HPDE6-E6E7 (cell line): ENCODE measurements around the gene MMP8.
"Not testable (repeated sequence)": the region's sequence is repeated elsewhere in the genome, so short reads cannot be mapped to it uniquely, and the experiment has no call there.

Experiments
- DNase-seq: peaks from one replicate; pipeline ENCODE4 v3.0.0; 2011; ENCODE audit warnings: missing footprints; ENCODE audit errors: extremely low spot score

The MMP8 gene, protein sequence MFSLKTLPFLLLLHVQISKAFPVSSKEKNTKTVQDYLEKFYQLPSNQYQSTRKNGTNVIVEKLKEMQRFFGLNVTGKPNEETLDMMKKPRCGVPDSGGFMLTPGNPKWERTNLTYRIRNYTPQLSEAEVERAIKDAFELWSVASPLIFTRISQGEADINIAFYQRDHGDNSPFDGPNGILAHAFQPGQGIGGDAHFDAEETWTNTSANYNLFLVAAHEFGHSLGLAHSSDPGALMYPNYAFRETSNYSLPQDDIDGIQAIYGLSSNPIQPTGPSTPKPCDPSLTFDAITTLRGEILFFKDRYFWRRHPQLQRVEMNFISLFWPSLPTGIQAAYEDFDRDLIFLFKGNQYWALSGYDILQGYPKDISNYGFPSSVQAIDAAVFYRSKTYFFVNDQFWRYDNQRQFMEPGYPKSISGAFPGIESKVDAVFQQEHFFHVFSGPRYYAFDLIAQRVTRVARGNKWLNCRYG

GRCh38 chr11:102724904-102725500, at the start of gene MMP8:
Gene MMP8, minus strand, starts transcription at chr11:102724954. Its CDS starts 99 bp downstream, at chr11:102724855.
- no peak for DNase-seq

DNA sequence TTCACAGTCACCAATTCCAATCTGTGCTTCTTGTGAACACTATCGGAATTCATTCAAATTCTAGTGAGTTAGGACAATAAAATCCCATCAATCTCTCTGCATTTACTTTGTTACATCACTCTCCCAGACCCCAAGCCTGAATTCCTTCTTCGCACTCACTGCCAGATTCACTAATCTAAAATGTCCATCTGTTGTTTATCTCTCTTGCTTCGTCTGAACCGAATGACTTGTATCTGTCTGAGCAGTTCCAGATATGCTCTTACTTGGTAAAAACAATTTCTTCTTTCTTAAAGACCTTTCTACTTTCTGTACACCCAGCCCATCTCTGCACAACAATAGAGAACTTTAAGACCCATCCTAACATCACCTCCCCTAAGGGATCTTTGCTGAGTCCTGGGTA, 48.6 kb upstream of the MMP8 start:
- no peak for DNase-seq

DNA sequence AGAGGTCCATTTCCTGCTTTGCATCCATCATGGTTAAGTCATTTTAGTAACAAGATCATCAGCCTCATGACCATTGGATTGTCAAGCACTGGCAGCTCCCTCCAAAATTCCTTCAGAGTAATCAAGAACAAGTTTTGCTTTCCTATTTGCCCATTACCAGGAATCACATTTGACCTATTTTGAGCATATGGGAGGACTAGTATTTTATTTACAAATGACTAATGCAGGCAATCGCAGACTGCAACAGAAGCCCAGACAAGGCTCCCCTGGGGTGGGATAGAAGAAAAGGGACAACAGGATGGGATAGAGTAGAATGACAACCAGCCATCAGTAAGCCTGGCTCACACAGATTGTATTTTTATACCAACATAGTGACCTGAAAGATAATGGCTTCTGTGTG, 46.6 kb upstream of the MMP8 start:
- DNase-seq: no peak

GRCh38 chr11:102770191-102770590, 45.4 kb upstream of the MMP8 start:
- DNase-seq: no peak

DNA sequence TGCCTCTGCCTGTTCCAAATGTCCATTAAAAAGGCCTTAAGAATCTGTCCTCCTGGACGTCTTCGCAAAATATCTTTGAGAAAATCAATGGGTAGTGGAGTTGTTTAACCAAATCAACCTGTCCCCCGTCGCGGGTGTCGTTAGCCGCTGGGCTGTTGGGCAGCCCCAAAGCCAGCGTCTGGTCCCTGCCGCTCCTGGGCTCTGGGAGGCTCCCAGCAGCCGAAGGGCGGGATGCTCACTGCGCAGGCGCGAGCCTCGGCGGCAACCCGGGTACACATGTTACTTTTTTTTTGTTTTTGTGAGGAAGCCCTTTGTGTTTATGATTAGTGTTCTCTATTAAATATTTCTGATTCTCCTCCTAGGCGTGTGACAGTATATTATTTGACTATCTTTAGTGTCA, 43.0 kb upstream of the MMP8 start:
- no peak for DNase-seq

GRCh38 chr11:102763440-102763839, 38.7 kb upstream of the MMP8 start:
- DNase-seq: no peak

- DNase-seq: peak; percentile 40
Measured at GRCh38 chr11:102762361-102762767, 37.6 kb upstream of the MMP8 start.

GRCh38 chr11:102761646-102762238, 37.0 kb upstream of the MMP8 start:
- no peak for DNase-seq

- DNase-seq: peak; percentile 71
Measured at GRCh38 chr11:102760344-102761035, 35.7 kb upstream of the MMP8 start.

DNA sequence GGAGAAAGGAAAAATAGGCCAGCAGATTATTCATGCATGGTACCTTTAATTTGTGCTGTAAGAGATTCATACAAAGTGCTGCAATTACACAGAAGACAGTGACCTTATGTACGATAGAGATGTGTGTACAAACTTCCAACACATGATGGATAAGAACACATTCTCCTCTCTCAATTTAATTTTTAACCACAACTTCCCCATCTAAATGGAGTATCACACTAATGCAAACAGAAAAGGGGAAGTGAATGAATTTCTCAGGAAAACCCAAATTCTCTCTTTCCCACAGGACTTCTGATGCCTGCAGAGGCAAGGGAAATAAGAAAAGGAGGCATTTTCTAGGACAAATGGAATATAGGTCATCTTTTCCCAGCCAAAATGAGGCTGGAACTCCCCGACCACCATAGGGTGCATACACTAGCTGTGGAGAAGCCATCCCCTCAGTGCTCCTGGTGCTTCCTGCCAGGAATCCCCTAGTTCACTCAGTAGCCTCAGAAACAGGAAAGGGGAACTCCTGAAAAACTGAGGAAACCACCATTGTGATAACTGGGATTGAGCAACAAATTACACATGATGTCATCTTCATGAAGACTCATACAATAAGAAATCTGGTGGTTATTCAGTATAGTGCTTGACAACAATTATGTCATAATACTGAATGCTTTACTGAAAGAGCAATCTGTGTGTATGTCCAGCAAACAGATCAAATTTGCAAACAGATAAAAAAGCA, 33.2 kb upstream of the MMP8 start:
- no peak for DNase-seq

DNA sequence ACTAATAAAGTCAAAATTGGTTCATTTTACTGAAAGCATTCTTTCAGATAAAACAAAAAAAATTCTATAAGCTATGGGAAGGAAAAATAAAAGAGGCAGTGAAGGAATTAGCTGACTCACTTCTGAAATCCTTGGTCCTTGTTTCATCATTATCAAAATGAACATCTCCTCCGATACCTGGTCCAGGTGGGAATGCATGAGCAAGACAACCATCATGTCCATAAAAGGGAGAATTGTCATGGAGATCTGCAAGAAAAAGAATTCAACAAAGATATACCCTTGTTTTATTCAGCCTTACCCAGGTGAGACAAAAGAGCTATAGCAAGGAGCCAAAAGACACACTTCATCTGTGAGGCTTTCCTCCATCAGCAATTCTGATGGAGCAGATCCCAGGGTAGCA, 28.5 kb upstream of the MMP8 start:
- no peak for DNase-seq

- no peak for DNase-seq
Measured at GRCh38 chr11:102751673-102752072, 26.9 kb upstream of the MMP8 start.

DNA sequence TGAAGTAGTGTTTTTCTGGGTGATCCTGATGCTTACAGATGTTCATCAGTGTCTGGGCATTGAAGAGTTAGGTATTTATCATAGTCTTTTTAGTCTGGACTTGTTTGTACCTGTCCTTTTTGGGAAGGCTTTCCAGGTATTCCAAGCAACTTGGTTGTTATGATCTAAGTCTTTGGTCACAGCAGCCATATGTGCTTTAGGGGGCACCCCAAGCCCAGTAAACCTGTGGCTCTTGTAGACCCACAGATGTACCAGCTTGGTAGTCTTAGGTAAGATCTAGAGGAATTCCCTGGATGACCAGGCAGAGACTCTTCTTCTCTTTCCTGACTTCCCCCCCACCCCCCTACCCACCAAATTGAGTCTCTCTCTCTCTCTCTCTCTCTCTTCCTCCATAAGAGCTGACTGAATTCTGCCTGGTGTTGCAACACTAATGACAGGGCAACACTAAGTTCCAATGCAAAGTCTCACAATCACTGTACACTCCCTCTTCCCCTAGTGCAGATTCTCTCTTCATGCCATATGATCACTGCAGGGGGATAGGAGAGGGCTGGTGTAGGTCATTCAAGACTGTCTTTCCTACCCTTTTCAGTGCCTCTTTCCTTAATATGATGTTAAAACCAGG, 24.5 kb upstream of the MMP8 start:
- DNase-seq: no peak

GRCh38 chr11:102746746-102747578, 22.2 kb upstream of the MMP8 start:
- not testable (repeated sequence) for DNase-seq

- DNase-seq: no peak
Measured at GRCh38 chr11:102734650-102735049, 9.9 kb upstream of the MMP8 start.

DNA sequence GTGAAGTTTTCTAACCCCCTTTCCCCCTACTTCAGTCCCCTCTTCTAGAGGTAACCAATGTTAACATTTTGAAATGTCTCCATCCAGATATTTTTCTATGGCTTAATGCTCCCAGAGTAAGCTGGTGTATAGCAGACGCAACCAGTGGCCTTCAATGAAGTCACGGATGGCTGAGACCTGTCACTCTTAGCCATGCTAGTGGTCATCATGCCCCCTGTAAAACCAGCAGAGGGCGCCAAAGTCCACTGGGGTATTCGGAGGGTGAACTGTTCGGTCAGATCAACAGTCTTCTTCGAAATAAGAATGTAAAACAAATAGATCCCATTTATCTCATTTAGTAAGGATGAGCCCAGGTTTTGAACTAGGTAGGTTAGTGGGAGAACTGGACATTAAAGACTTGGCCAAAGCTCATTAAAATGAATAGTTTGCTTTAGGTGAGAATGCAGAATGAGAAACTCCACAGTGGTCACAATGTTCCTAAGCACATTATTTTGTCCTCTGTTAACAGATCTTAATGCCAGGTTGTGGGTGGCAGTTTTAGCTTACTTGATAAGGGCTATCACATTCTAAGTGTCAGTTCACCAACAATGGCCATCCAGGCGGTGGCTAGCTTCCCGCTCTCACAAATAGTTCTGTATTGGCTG, 8.6 kb upstream of the MMP8 start:
- peak; percentile 72 for DNase-seq

GRCh38 chr11:102730944-102731343, 6.2 kb upstream of the MMP8 start:
- DNase-seq: not testable (repeated sequence)

DNA sequence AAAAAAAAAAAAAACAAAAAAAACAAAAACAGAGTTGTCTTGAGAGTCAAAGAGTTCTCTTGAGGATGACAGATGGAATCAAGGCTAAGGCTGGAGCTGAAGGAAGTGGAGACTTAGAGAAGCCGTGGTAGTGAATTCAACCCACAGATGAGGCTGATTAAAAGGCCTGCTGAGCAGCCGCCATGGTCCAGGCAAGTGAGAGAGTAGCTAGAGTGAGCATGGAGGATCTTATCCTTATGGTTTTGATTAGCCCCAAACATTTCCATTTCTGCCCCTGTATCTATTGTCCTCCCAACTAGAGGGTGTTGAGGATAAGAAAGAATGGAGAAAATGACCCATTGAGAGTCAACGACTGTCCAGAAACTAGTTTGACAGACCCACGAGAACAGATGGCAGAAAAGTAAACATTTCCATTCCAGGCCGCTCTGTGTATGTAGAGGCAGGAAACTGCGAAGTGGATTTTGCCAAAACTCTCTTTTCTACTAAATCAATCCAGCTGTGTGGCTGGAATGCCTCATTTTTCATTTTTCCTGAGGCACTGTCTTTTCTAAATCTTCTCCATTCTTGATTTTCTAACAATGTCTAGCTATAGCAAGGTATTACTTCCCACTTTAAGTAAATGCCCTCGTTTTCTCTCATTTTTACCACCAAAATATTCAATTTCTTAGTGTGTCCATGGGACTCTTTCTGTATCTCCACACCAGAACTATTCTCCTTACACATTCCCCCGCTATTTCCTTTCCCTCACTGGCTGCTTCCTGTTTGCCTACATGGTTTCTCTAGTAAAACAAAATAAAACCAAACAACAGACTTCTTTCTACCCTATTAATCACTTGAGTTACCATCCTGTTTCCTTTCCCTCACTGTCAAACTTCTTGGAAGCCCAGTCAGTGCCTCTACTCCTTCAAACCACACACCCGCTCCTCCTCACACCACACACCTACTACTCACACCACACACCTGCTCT, 5.4 kb upstream of the MMP8 start:
- no peak for DNase-seq

DNA sequence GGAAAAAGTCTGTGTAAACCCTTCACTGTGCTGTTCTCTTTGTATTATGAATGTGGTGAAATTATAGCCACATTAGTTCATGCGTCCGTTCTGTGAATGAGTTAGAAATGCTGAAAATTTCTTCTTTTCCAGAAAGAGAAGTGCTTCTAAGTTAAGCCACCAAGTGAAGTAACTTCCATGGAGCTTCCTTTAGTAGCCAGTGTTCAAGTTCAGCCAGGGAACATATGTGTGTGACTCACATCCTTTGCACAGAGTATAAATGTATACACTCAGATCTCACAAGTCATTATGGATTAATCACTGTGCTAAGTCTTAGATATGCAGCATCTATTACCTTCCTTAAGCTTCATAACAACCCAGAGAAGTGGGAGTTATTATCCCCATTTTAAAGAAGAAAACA, 3.1 kb upstream of the MMP8 start:
- peak; percentile 14 for DNase-seq
